ENCODE measurements around the gene ALDH18A1.

- TF ChIP-seq POLR2AphosphoS5 (IDR thresholded peaks at IDR 0.05; ENCODE audit: low read depth) (no peak), CTCF (IDR thresholded peaks at IDR 0.05; ENCODE audit: insufficient read depth, low read length) (no peak), GABPA (IDR thresholded peaks at IDR 0.05; ENCODE audit: low read depth) (no peak), SPI1 (IDR thresholded peaks at IDR 0.05; ENCODE audit: borderline replicate concordance, low read depth) (no peak), REST (IDR thresholded peaks at IDR 0.05; ENCODE audit: insufficient replicate concordance, low read depth) (no peak)
Measured at GRCh38 chr10:95559471-95559870, 97.0 kb downstream of the ALDH18A1 start.

Data from HL-60 (cell line).